Caki2 (cell line): ENCODE results near the gene CPS1. TPM values are rescaled to one million over a fixed set of nuclear protein-coding genes. Genes with fewer than 3 reads are reported as not detected.

ENCODE experiments used
- DNase-seq: peaks from one replicate; pipeline ENCODE4 v3.0.0-alpha.2; 2015; ENCODE audit warnings: low read depth
- in situ Hi-C: cut with HindIII; loops from 2 replicates; pipeline ENCODE4 v1.10.0; 2016; ENCODE audit warnings: low sequenced_read_pairs, low pct_unique_long_range_greater_than_20kb, mixed read lengths
- total RNA-seq: library from RNA; depleted of rRNA; stranded (reverse); fragments of >200 nt; shearing (Covaris generic); gene quantifications from 2 replicates; pipeline ENCODE4 v1.2.3, GENCODE V29; 2014; ENCODE audit warnings: low replicate concordance; rRNA removed

Gene CPS1
- 0.23 and 0.95 TPM in 2 replicates for total RNA-seq

DNA sequence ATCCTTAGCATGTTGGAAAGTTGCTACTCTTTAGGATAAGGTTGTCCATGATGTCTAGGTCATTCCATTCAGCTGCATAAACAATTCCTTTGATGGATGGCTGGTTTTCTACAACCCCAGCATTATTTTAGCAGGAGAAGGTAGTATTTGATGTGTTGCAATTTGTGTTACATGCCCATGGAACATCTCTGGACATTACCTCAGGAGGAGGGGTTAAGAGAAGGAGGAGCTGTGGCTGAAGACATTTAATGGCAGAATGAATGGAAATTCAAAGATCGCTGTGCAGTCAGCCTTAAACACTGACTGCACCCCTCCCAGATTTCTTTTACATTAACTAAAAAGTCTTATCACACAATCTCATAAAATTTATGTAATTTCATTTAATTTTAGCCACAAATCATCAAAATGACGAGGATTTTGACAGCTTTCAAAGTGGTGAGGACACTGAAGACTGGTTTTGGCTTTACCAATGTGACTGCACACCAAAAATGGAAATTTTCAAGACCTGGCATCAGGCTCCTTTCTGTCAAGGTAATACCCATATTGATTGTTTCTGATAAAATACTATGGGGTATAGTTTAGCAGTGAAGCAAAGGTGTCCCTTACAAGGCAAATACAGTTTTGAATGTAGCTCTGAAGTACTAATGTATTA, at the start of gene CPS1:
Gene CPS1, plus strand, starts transcription at position 271 of the 652 bp plus-strand sequence. Its CDS starts 135 bp downstream, at position 406.
- DNase-seq, result no peak
- in situ Hi-C loops, result no loop called here

DNA sequence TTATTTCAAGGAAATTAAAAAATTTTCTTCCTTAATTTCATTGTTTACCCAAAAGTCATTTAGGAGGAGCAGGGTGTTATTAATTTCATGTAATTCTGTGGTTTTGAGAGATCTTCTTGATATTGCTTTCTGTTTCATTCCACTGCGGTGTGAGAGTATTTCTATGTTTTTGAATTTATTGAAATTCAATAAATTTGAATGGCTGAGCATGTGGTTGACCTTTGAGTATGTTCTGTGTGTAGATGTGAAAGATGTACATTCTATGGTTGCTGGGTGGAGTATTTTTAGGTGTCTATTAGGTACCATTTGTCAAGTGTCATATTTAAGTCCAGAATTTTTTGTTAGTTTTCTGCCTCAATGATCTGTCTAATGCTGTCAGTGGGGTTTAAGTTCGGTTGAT, 40.5 kb upstream of the CPS1 start:
- no peak for DNase-seq
- in situ Hi-C loops, result no loop called here

DNA sequence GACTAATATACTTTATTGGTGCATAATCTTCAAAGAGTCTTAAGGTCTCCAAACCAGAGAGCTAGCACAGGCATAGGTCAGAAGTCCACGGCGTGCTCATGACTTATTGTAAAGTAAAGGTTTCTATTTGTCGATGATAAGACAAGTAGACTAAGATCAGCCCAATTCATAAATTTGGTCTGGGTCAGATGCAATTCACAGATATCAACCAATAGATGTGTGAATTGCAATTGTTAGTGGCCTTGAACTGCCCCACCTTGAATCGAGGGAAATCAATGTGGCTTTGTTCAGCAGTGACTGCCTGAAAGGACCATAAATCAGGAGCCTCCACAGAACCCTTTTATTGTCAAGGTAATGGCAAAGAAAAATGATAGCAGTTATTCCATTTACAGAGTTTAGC, 39.1 kb upstream of the CPS1 start:
- in situ Hi-C loops, result no loop called here
- DNase-seq, result no peak

DNA sequence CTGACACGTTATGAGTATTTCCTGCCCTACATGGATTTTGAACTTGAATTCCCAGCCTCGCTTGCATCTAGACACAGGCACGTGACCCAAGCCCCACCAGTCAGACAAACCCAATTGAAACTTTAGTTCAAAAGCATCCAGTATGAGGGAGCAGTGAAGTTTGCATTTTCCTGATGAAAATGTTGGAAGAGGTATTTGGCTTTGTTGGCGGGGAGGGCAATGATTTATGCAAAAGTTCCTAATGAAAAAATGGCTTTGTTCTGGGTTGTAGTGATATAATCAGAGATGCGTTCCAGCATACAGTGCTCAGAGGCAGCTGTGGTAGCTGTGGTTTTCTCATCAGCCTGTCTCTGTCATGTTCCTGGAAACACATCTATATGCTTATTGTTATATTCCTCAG, 36.8 kb upstream of the CPS1 start:
- no peak for DNase-seq
- in situ Hi-C loops, result no loop called here

DNA sequence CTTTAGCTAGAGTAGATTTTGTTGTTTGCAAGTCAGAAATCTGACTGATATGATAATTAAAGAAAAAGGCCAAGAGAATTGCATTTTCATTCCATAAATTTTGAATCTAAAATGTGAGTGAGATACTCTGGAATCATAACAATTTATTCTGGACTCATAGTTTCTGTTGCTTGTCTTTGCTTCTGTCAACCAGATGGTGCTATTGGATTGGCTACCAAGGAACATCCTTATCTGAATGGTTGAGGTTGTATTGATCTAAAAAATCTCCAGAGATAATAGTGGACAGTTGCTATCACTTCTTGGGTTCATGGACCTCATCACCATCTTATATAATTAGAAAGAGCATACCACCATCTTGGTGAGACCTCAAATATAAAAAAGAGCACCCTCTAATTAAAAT, 34.0 kb upstream of the CPS1 start:
- in situ Hi-C loops, result no loop called here
- DNase-seq, result no peak

DNA sequence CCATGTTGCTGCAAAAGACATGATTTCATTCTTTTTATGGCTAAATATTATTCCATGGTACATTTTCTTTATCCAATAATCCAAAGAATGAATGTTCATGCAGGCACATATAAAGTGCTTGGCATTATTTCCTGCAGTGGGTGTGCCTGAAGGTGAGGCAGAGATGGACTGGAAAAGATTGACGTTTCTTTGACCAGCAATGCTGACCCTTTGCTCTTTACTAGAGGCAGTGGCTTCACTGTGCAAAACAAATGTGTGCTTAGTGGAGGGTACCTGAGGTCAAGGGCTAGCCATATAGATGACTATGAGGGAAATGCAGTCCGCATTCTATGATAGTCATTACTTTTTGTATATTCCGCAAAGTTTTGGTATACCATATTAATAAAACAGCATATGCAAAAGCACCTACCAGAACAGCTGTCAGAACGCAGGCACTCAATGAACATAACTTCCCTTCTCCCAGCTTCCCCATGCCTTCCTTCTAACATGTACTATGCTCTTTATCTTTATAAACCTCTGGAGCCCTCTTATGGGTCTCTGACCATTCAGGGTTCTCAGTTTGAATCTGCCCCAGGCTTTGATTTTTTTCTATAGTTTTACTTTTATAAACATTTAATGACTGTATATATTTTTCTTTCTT, 32.6 kb upstream of the CPS1 start:
- in situ Hi-C loops, result no loop called here
- no peak for DNase-seq

DNA sequence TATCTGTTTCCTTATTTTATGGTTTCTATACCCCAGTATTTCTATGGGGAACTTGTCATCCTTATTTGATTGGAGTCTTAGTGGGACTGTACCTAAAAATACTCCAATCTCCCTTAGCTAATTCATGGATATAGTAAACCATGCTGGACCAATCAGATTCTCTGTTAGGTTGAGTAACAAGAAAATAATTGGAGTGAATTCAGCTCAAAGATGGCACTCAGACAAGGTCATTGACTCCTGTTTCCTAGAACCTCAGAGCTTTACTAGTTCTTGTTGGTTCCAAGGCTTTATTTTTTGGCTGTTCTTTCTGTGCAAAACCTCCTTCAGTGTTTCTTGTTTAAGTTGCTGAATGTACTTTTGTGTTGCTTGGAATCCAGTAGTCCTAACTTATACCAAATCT, 31.9 kb upstream of the CPS1 start:
- in situ Hi-C loops, result no loop called here
- no peak for DNase-seq

DNA sequence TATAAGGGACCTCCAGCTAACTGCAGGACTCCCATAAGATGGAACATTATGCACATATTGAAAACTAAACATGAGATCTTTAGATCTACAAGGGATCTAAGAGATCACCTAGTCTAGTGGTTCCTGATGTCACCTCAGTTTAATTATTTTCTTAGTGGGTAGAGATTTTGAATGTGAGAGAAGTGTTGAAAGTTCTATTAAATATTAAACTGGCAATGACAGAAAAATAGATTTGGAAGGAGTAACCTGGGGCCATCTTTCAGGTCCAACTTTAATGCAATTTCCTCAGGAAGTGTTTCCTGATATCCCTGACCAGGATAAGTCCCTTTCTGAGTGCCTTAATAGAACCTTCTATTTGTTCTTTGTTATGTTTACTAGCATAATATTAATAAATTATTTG, 29.1 kb upstream of the CPS1 start:
- in situ Hi-C loops, result no loop called here
- DNase-seq, result no peak

DNA sequence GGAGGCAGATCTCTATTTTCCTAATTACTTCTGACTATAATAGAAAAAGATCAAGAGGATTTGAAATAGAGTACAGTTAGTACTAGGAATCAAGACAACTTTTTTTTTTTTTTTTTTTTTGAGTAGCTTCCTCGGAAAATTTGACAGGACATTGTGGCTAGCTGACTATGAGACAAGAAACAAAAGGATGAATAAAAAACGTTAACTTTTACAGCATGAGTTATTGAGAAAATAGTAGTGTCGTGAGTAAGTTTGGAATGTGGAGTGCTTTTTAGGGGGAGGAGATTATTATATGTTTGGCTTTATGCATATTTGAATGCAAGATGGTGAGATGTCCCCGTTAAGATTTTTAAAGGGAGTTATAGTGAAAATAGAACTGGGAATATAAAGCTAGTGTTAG, 27.7 kb upstream of the CPS1 start:
- in situ Hi-C loops, result no loop called here
- no peak for DNase-seq

DNA sequence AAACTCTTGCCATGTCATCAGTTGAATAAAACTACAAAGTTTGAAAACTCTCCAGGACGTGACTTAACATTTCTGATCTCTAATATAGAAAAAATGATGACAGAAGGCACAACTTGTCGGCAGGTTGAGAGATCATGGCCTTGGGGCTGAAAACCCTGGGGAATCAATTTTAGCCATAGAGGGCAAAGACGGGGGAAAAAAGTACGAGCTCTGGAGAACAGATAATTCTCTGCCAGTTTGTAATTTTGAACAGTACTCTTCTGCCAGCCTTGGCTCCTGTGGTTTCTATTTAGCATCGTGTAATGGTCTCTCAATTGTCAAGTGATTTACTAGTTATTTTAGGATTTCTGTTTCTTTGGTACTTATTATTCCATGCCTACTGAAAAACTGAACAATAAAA, 25.3 kb upstream of the CPS1 start:
- no peak for DNase-seq
- in situ Hi-C loops, result no loop called here

DNA sequence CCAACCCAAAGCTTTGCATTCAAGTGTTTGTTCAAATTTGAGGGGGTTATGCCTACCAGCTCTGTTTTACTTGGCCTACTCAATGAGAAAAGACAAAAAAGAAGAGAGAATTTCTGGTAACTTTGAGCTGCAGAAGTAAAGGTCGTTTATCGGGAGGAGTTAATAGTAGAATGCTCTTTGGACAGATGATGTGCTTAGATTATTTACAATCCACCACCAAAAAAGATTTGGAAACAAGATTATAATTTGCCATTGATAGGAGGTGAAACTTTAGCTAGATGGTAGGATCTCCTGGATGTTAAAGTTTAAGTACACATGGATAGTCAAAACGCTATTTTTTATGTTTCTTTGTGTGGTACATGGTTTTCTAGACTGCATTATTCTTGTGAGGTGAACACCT, 24.9 kb upstream of the CPS1 start:
- no peak for DNase-seq
- in situ Hi-C loops, result no loop called here

DNA sequence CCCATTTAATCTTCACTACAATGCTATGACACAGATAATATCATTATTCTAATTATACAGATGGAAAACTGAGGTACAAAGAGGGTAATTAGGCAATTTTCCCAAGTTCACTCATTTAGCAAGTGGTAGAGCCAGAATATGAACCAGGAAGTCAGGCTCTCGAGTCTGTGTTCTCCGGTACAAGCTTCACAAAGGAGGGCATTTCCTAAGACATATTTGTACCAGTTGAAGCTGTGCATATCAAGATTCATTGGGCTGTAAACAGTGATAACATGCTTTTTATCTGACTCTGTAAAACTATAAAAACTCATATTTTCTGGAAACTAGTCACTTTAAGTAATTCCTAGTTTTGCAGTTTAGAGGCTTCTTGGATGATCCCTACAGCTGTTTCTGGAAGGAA, 23.0 kb upstream of the CPS1 start:
- no peak for DNase-seq
- in situ Hi-C loops, result no loop called here

DNA sequence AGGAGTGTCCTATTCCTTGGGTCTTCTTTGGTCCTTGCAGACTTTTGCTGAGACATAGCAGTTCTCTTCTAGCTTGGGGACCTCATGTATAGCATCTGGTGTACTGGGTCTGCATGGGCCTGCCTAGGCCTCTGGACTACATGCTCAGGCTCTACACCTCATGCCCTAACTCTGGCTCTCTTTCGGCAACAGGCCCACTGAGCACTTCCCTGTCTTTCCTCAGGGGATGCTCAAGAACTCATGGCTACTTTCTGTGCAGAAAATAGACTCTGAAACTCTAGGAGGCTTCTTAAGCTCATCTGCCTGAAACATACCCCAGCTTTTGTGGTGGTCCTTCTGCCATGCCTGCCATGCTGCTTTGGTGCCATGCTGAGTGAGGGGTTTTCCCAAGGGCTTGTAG, 21.5 kb upstream of the CPS1 start:
- no peak for DNase-seq
- in situ Hi-C loops, result no loop called here

DNA sequence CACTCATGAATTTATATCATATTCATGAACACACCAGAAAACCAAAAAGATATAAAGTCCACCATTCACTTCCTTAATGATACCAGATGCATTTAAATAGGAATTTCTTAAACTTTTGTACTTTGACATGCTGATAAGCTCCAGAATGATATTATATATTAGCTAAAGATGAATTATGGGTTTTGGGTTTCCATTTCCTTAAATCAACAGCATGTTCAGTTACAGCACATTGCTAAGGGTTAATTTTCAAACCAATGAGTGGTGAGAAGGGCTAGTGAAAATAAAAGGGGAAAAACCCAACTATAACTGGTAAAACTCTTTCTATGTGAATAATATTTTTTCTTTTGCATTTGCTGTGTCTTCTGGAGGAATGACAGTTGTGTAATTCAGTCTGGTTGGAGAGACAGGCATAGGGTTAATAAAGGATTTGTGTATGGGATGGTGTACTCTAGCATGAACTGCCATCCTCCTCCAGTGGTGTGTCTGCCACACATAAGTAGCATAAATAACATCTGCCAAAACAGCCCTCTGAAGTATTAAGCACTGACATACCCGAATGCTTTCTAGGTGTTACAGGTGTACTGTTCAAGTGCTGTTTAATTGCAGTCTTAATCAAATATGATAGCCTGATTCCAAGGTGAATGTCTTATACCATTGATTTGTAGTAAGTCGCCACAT, 19.3 kb upstream of the CPS1 start:
- DNase-seq, result no peak
- in situ Hi-C loops, result no loop called here

DNA sequence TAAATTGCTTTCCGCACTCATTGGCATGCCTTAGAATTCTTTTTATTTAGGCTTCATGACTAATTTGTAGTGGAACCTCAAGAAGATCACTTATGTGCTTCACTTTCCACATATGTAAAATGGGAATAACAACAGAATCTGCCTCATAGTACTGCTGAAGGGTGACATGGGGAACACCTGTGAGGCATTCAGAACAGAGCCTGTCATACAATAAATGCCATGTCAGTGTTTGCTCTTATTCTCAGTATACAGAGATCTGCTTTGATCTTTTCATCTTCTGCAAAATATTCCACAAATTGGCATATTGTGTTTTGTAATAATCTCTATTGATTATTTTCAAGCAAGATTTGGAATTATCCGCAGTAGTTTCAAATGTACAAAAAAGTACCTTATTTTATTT, 17.4 kb upstream of the CPS1 start:
- in situ Hi-C loops, result no loop called here
- DNase-seq, result no peak

DNA sequence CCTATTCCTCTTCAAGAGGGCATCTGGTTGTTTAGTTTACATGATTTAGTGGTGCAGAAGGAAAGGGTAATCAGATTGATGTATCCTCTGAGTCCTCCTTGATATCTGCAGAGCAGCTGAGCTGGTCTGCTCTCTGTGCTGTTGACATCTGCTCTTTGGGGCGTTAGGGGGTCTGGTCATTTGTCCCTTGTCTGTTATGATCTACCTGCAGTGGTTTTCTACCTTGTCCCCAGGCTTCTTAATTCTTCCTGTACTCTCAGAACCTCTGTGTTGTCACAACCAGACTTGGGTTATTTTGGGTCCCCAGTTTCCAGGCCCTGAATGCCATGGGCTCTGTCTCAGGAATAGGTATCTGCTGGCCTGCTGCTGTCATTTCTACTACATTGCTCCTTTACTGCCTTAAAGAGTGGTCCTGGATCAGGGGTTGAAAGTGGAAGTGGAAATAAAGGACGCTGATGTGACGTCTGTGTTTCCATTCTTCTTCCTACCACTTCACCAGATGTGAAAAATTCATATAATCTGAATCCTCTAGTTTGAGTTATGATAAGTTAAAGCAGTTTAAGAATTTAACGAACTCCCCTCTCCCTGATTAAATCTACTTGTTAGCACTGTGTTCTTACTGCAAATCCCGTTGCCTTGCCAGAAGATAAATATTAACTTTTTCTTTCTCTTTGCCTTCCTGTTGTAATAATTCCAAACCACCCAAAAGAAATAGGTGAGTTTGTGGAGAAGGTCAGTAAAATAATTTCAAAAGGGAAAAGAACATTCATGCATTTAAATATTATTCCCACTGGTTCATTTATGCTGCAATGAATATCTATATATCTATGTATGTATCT, 16.6 kb upstream of the CPS1 start:
- in situ Hi-C loops, result no loop called here
- no peak for DNase-seq

DNA sequence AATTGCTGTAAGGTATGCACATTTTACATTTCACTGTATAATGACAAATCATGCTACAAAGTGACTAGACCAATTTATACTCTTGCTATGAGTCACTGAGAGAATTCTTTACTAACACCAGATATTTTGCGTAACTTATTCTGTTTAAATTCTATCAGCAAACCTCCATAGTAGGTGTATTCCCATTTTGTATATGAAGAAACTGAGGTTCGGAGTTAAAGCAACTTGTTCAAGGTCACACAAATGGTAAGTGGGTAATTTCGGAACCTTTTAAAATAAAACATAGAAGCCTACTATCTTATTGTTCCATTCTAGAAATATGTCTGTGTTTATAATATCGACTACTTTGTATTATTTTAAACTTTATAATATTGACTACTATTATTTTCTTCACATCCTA, 15.9 kb upstream of the CPS1 start:
- in situ Hi-C loops, result no loop called here
- DNase-seq, result no peak

DNA sequence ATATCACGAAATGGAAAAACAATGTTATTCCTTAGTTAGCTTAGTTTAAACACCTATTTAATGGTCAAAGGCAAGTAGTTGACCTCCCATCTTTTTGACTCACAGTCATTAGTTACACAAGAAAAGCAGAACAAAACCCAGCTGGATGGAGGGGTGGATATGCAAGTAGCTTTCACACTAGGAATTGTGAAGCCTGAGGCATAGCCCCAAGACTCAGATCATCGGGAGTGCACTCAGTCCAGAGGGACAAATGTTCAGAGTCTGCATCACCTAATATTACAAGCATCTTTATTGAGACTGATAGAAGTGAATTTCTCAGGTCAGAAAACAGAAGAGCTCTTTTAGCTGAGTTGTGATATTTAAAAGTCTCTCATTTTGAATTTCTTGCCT, 15.5 kb upstream of the CPS1 start:
- no peak for DNase-seq

DNA sequence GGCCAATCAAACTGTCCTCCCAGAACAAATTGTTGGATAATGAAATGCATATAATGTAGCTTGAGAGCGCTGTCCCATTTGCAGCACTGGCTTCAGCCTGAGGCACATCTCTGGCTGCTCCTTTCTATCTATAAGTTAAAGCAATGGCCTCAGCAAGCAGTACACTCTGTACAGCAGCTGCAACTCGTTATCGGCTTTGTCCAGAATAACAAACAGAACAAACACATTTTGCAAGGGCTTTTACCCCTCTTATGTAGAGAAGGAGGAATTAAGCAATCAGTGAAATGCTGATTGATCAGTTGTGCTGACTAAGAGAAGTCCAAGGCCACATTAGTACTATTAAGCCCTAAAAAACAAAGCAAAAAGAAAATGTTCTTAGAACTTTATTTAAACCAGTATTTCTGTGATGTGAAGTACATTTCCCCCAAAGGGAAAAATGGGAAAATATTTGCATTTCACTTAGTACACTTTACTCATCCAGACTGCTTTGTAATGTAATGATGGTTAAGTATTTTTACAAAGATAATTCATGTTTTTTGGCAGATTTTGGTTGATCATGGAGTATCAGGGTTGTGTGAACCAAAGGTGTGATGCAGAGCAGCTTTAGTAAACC, 15.0 kb upstream of the CPS1 start:
- in situ Hi-C loops, result no loop called here
- no peak for DNase-seq

More for the DNA sequence above, 15.5 kb upstream of the CPS1 start:
- in situ Hi-C loops, result no loop called here
